Umbilical cord (tissue), 2 donors: ENCODE measurements around the gene GRAPL. TPM values are rescaled to one million over a fixed set of nuclear protein-coding genes. Genes with fewer than 3 reads are reported as not detected.
"Not testable (repeated sequence)": the region's sequence is repeated elsewhere in the genome, so short reads cannot be mapped to it uniquely, and the experiment has no call there.

Experiments used
- DNase-seq: peaks from one replicate; pipeline ENCODE4 v3.0.0-alpha.2; 2015; ENCODE audit warnings: low spot score
- total RNA-seq: library from RNA; depleted of rRNA; stranded (reverse); fragments of >200 nt; gene quantifications from one replicate; pipeline ENCODE4 v1.2.3, GENCODE V29; 2014; ENCODE audit warnings: low replicate concordance; ENCODE audit not compliant: insufficient read depth

GRAPL gene
- total RNA-seq, result not detected

DNA sequence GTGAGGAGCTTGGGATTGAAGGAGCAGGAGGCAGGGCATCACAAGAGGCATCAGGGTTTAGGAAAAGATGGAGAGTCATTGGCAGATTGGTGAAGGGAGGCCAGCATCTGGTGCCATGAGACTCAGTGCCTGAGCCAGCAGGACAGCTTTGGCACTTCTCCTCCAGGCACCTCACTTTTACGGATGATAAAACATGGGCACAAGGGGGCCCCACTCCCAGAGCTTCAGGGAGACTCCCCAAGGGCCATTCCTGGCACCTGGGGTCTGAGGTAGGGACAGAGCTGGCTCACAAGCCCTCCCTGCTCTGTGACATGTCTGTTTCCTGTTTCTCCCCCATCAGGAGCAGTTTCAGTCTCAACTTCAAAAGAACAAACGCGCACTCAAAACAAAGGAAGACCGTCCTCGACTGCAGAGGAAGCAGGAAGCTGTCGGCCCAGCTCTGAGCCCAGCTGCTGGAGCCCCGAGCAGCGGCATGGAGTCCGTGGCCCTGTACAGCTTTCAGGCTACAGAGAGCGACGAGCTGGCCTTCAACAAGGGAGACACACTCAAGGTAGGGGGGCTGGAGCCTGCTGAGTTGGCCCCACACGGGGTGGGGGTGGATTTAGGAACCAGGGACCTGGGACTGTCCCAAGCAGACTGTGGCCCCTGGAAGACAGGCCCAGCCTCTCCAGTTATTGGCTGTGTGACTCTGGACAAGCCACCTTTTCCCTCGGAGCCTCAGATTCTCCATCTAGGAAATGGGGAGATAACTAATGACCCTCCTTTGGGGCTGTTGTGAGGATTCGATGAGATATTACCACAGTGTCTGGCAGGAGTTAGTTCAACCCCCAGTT lies at the start of gene GRAPL:
Gene GRAPL (plus strand): TSS at position 442 of the 833 bp plus-strand sequence. CDS start 31 bp downstream, at position 473.
- DNase-seq, result not testable (repeated sequence)

DNA sequence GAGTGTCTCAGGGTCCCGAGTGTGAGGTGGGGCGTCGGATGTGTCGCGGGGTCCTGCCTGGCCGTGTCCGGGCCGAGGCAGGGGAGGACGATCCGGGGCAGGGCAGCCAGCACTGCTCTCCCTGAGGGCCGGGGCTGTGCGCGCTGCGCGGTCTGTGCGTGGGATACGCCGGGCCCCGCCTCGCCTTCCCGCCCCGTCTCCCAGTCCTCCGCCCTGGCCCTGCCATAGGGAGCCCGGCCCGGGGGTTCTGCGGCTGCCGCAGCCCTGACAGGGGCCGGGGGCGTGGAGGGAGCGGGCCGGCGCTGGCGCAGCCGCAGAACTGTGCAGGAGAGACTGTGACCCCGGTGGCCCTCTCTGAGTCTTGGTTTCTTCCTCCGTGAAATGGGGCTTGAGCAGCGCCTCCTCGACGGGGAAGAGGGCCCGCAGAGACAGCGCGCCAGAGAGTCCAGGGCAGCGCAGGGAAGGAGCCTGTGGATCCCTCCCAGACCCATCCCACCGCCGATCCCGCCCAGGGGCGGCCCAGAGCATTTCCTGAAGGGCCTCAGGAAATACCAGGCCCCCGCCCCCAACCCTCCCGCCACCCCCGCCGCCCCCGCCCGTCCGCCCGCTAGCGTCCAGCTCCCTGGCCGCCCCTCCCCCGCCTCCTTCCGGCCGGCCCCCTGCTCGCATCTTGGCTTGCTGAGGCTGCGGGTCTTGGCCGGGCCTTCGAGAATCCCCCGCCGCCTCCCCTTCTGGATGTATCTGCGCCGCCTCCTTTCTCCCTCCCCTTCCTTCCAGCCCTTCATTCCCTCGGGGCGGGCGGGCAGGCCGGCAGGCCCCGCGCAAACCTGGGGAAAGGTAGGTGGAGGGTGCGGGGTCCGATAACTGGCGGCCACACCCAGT lies 38.3 kb upstream of the GRAPL start:
- DNase-seq, result not testable (repeated sequence)

DNA sequence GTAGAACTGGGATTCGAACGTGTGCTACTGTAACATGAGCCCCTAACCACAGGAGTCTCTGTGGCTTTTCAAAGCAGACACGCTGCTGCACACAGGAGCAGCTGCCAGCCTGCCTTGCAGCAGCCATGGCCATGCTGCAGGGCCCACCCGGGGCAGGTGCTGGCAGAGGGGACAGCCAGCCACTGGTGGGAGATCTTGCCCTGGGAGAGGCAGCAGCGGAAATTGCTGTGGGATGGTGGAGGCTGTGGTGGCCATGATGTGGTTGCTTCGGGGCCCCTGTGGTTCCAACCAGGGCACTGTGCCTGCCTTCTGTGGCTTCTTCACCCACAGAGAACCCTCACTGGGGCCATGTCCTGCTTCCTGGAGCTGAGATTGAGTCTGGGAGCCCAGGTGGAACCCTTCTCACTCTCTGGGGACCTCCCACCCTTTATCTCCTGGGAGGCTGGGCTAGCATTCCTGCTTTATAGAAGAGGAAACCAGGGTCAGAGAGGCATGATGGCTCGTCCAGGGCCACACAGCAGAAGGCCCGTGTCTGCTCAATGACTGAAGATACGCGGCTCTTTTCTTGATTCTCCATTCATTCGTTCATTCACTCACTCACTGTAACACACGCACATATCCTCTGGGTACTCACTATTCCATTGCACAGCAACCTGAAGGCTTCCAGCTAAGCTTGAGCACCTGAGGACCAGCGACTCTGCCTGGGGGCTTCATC lies 37.2 kb upstream of the GRAPL start:
- not testable (repeated sequence) for DNase-seq

DNA sequence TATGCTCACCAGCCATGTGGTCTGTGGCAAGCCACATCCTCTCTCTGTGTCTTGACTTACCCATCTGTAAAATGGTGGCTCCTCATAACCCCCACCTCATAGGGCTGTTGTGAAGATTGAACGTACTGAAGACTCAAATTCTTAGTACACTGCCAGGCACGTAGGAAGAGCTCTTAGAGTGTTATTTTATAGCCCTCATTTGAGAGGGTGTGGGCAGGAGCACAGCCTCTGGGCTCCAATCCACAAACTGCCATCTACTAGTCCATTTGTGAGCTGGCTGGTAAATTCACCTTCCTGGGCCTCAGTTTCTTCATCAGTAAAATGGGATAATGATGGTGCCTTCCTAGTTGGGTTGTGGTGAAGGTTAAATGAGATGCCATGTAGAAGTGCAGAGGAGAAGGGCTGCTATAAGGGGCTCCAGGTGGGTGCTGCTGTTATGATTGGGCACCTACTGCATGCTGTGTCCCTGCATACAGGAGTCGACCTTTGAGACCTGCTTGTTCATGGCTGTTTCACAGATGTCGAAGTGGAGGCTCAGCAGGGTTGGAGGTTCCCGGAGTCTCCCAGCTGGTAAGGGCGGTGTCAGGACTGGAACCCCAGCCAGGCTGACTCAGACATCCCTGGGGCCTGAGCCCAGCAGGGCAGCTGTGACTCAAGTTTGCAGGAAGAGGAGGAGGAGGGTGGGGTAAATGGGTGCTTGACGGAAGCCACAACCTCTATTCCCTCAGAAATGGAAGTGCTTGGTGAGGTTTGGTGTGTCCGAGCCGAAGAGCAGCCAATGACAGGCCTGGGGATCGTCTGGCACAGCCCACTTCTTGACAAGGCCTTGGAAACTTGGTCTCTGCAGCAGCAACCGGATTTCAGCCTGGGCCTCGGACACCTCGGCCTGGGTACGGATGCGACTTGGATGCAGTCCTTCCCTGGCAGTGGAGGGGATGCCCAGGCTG lies 34.4 kb upstream of the GRAPL start:
- not testable (repeated sequence) for DNase-seq

DNA sequence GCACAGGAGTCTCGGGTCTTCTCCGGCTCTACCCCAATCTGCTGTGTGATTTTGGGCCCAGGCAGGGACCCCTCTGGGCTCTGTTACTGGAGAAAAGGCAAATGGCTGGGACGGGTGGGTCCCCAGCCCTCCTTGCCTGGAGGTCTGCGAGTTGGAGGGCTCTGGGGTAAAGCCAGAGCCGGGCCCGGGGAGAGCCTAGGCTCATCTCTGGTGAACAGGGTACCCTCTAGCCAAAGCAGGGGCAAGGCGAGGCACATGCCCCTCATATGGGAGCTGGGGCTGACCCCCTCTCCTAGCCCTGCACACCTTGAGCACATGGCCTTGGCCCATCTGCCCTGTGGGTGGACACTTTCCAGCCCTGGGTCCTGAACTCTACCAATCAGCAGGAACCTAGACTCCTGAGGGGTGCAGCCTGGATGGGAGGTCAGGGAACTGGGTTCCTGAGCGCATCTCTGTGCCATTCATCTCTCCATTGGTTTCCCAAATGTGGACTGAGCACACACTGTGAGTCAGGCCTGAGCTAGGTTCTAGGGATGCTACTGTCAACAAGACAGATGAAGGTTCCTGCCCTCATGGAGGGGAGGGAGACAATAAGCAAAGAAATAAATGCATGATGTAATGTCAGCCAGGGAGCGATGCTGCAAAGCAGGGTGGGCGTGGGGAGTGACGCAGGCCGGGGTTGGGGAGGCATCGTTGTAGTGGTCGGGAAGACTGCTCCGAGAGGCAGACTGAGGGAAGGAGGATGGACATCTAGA lies 33.5 kb upstream of the GRAPL start:
- not testable (repeated sequence) for DNase-seq

GRCh38 chr17:19108517-19108916 lies 18.9 kb upstream of the GRAPL start:
- DNase-seq, result not testable (repeated sequence)

- not testable (repeated sequence) for DNase-seq
Observed at GRCh38 chr17:19110189-19111097, 16.9 kb upstream of the GRAPL start.

DNA sequence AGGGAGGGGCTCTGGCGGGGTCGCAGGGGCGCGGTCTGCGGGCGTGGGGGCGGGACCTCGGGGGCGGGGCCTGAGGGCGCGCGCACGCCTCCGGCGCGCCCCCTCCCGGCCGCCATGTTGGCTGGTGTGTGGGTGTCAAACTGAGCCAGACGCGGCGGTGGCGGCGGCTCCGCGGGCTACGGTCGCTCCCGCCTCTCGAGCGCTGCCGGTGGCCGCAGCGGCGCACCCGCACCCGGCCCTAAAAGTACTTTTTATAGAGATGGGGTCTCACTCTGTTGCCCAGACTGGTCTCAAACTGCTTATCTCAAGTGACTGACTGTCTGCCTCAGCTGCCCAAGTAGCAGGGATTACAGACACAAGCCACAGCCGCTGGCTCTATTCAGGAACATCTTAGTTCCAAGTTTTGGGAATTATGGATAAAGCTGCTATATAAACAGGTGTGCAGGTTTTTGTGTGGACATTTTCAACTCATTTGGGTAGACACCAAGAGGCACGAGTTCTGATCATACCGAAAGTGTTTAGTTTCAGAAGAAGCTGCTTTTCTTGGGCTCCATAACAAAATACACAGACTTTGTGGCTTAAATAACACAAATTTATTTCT lies 16.2 kb upstream of the GRAPL start:
- DNase-seq, result peak; percentile 54

GRCh38 chr17:19111801-19112458 lies 15.5 kb upstream of the GRAPL start:
- peak; percentile 86 for DNase-seq

- peak; percentile 1 for DNase-seq
Observed at GRCh38 chr17:19112459-19112826, 14.9 kb upstream of the GRAPL start.

- not testable (repeated sequence) for DNase-seq
Observed at GRCh38 chr17:19118695-19119094, 8.7 kb upstream of the GRAPL start.

- DNase-seq, result not testable (repeated sequence)
Observed at GRCh38 chr17:19125289-19125688, 2.1 kb upstream of the GRAPL start.

- DNase-seq, result not testable (repeated sequence)
Observed at GRCh38 chr17:19129500-19129899, 2.1 kb downstream of the GRAPL start.

GRCh38 chr17:19131108-19131507 lies 3.7 kb downstream of the GRAPL start:
- not testable (repeated sequence) for DNase-seq

DNA sequence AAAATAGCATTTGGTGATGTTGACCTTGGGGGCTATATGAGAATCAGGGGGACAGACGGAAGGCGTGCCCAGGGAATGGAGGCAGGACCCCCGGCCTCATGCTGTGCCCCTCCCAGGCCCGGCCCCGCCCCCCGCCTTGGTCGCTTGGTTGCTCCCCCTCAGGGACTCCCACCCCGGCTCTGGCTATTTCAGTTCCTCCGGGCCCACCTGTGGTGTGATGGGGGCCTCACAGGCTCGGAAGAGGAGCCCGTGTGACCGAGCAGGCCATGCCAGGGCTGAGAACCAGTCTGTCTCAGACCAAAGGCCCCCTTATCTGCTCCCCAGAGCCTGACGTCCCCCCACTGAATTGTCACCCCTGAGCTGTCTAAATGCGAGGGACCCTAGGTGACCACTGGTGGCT lies 4.4 kb downstream of the GRAPL start:
- DNase-seq, result not testable (repeated sequence)

DNA sequence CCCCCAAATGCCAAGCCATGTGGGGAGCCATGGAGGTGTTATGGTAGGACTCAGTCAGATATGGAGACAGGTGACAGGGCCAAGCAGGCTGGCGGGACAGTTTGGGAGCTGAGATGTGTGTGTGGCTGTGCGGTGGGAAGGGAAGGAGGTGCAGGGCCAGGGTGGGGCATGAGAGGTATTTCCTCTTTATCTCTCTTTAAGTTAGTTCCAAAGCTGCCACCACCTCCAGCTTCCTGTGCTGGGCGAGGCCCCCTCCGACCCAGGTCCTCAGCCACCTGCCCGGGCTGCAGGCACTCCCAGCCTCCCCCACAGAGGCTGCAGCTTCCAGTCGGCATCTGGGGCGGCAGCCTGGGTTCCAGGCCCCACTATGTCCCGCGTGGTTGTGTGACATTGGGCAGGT lies 6.4 kb downstream of the GRAPL start:
- not testable (repeated sequence) for DNase-seq

DNA sequence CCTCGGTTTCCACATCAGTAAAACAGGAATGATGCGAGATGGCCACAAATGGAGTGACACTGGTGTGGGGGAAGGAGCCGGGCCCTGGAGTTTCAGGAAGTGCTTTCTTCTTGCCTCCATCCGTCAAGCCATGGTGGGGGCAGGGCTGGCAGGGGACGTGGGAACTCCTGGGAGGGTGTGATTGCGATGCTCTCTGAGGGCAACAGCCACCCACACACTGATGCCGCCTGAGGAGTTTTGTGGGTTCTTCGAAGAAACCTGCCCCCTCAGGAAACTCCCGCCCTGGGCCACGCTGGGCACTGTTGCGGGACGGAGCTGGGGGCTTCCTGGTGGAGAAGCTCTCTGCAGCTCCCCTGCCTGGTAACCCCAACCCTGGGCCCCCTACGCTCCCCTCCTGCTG lies 8.0 kb downstream of the GRAPL start:
- DNase-seq, result not testable (repeated sequence)

- not testable (repeated sequence) for DNase-seq
Observed at GRCh38 chr17:19136138-19136537, 8.7 kb downstream of the GRAPL start.
